Keratinocyte (primary cell): ENCODE results near the gene CTAGE9. TPM values are rescaled to one million over a fixed set of nuclear protein-coding genes. Genes with fewer than 3 reads are reported as not detected.

Source experiments
- DNase-seq: peaks from one replicate; pipeline ENCODE4 v3.0.0-alpha.2; 2011; ENCODE audit warnings: low read depth, missing footprints, low spot score
- FAIRE-seq: peaks from 2 replicates; lab custom pipeline; 2011; peaks lifted over from hg19 to GRCh38; lab: Jason Lieb, UNC
- H2AFZ ChIP-seq: 2 replicates; pipeline ENCODE4 v1.6.0; 2012; ENCODE audit warnings: low read length, control low read depth, inconsistent platforms; ENCODE audit not compliant: control insufficient read depth
- H3K27ac ChIP-seq: 2 replicates; pipeline ENCODE4 v1.5.1; 2011; ENCODE audit warnings: low read length; ENCODE audit not compliant: control insufficient read depth, insufficient read depth
- H3K27me3 ChIP-seq: 3 replicates; pipeline ENCODE4 v1.6.0; 2011; ENCODE audit warnings: low read length; ENCODE audit not compliant: control insufficient read depth, insufficient read depth; ENCODE audit errors: extremely low read depth
- H3K36me3 ChIP-seq, 2 experiments: 2 replicates in 1 of 2; 3 replicates in 1 of 2; pipeline ENCODE4 v1.5.1; 2011; ENCODE audit warnings: low read length in 2 of 2, mild to moderate bottlenecking in 1 of 2; ENCODE audit not compliant: control insufficient read depth in 2 of 2, insufficient read depth in 2 of 2; ENCODE audit errors: extremely low read depth in 1 of 2
- H3K4me1 ChIP-seq: 3 replicates; pipeline ENCODE4 v1.5.1; 2011; ENCODE audit warnings: low read length; ENCODE audit not compliant: control insufficient read depth, insufficient read depth; ENCODE audit errors: extremely low read depth
- H3K4me2 ChIP-seq: 3 replicates; pipeline ENCODE4 v1.6.0; 2011; ENCODE audit warnings: low read depth, low read length; ENCODE audit not compliant: control insufficient read depth, insufficient read depth; ENCODE audit errors: extremely low read depth
- H3K4me3 ChIP-seq, 3 experiments: fragments of 200-600 bp in 1 of 3; sonication (generic) in 1 of 3; 2 replicates in 2 of 3; 3 replicates in 1 of 3; pipeline ENCODE4 v1.5.1; 2011 to 2016; ENCODE audit warnings: low read length in 3 of 3, mild to moderate bottlenecking in 3 of 3, control low read depth in 2 of 3, inconsistent platforms in 1 of 3, low read depth in 1 of 3, mixed read lengths in 1 of 3, mixed run types in 1 of 3, moderate library complexity in 1 of 3; ENCODE audit not compliant: control insufficient read depth in 2 of 3, insufficient read depth in 2 of 3; ENCODE audit errors: extremely low read depth in 1 of 3
- H3K79me2 ChIP-seq: 2 replicates; pipeline ENCODE4 v1.6.0; 2012; ENCODE audit warnings: low read length; ENCODE audit not compliant: control insufficient read depth, insufficient read depth
- H3K9ac ChIP-seq: 3 replicates; pipeline ENCODE4 v1.6.0; 2011; ENCODE audit warnings: low read length; ENCODE audit not compliant: control insufficient read depth, insufficient read depth; ENCODE audit errors: extremely low read depth
- H3K9me1 ChIP-seq: 3 replicates; pipeline ENCODE4 v1.6.0; 2011; ENCODE audit warnings: low read length; ENCODE audit not compliant: control insufficient read depth, insufficient read depth; ENCODE audit errors: extremely low read depth
- H3K9me3 ChIP-seq: 2 replicates; pipeline ENCODE4 v1.5.1; 2012; ENCODE audit warnings: low read depth, low read length; ENCODE audit not compliant: control insufficient read depth
- H4K20me1 ChIP-seq: 3 replicates; pipeline ENCODE4 v1.6.0; 2011; ENCODE audit warnings: low read length; ENCODE audit not compliant: control insufficient read depth, insufficient read depth; ENCODE audit errors: extremely low read depth
- EZH2 ChIP-seq: IDR thresholded peaks from one replicate; pipeline ENCODE4 v1.6.1; 2012; ENCODE audit warnings: inconsistent platforms, mild to moderate bottlenecking, low read length, moderate library complexity
- dilution Hi-C: fragments of 300-500 bp; cut with MboI; formaldehyde crosslinking; loops from one replicate; pipeline ENCODE4 v1.7.0; 2020; ENCODE audit warnings: low sequenced_read_pairs; ENCODE audit not compliant: extremely low pct_ligation_motif_present
- polyA plus RNA-seq, 5 experiments: library from polyadenylated mRNA; depleted of rRNA in 3 of 5; stranded (reverse) in 3 of 5; stranded (forward) in 1 of 5; unstranded in 1 of 5; fragments of >200 nt; gene quantifications; 1 replicate in 1 of 5; 2 replicates in 3 of 5; 3 replicates in 1 of 5; pipeline versions ENCODE4 v1.2.1 to v1.2.3, GENCODE V29; 2011 to 2012; ENCODE audit warnings: missing spikeins in 2 of 5, low read depth in 1 of 5, low replicate concordance in 1 of 5
- TF ChIP-seq, protein P1 (sequence below), 3 experiments: IDR thresholded peaks in 1 of 3; conservative IDR thresholded peaks in 1 of 3; optimal IDR thresholded peaks in 1 of 3; 2 replicates in 2 of 3; 3 replicates in 1 of 3; pipeline versions ENCODE3 to v1.5.1; 2011; ENCODE audit warnings: low read length in 3 of 3, mild to moderate bottlenecking in 3 of 3, moderate library complexity in 2 of 3, control low read depth in 1 of 3, inconsistent platforms in 1 of 3; ENCODE audit not compliant: insufficient read depth in 2 of 3; ENCODE audit errors: extremely low read depth in 1 of 3

The CTAGE9 gene
- polyA plus RNA-seq, 1 donor (not counting 4 experiments of a cell fraction or from before 2014, with no cell fraction given), result not detected

DNA sequence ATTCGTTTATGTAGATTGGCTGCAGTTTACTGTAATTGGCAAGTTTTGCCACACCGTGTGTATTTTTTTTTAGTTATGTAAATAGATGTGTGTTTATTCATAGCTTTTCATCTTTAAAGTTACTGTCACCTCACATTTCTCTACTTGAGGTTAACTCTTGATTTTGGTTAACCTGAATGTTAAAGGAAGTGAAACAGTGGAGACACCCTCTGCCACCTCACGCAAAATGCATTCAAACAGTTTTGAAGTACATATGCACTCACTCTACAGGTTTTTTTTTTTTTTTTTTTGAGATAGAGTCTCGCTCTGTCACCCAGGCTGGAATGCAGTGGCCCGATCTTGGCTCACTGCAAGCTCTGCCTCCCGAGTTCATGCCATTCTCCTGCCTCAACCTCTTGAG, 27.3 kb downstream of the CTAGE9 start:
- DNase-seq, result no peak
- Histone ChIP-seq H3K27me3 (no peaks in the 10 kb centered on the region), H3K4me3 (no peak overlapping the region), H3K9me1 (no peaks in the 10 kb centered on the region), H3K36me3 (no peaks in the 10 kb centered on the region), H3K4me1 (no peaks in the 10 kb centered on the region), H3K27ac (no peak overlapping the region), H4K20me1 (no peaks in the 10 kb centered on the region), H3K9ac (no peak overlapping the region), H2AFZ (no peak overlapping the region), H3K4me2 (no peak overlapping the region), H3K79me2 (no peaks in the 10 kb centered on the region), H3K9me3 (no peaks in the 10 kb centered on the region)
- dilution Hi-C loops, result no loop called here
- no peak for TF ChIP-seq EZH2
- TF ChIP-seq, protein P1, sequence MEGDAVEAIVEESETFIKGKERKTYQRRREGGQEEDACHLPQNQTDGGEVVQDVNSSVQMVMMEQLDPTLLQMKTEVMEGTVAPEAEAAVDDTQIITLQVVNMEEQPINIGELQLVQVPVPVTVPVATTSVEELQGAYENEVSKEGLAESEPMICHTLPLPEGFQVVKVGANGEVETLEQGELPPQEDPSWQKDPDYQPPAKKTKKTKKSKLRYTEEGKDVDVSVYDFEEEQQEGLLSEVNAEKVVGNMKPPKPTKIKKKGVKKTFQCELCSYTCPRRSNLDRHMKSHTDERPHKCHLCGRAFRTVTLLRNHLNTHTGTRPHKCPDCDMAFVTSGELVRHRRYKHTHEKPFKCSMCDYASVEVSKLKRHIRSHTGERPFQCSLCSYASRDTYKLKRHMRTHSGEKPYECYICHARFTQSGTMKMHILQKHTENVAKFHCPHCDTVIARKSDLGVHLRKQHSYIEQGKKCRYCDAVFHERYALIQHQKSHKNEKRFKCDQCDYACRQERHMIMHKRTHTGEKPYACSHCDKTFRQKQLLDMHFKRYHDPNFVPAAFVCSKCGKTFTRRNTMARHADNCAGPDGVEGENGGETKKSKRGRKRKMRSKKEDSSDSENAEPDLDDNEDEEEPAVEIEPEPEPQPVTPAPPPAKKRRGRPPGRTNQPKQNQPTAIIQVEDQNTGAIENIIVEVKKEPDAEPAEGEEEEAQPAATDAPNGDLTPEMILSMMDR (optimal IDR thresholded peaks at IDR 0.05 in 1 of 3, IDR thresholded peaks at IDR 0.05 in 1 of 3, conservative IDR thresholded peaks at IDR 0.05 in 1 of 3; ENCODE audit: extremely low read depth in 1 of 3, insufficient read depth in 2 of 3, low read length in 3 of 3), result no peak
- FAIRE-seq, result no peak

DNA sequence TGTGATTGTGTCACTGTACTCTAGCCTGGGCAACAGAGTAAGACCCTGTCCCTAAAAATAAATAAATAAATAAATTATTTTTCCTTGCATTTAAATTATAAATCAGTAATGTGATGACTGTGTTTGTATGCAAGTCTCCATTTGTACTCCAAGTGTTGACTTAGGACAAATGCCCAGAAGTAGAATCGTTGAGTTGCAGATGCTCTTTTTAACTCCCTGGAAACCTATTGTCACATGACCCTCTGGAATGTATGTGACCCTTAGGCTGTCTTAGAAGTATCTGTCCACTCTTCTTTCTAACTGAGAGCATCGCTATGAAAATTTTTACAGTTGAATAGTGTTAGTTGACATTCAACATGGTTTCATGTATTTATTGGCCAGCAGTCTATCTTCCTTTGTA, 28.4 kb downstream of the CTAGE9 start:
- Histone ChIP-seq H3K4me2 (no peak overlapping the region), H3K4me3 (no peak overlapping the region), H3K79me2 (no peaks in the 10 kb centered on the region), H3K27ac (no peak overlapping the region), H3K9me1 (no peaks in the 10 kb centered on the region), H3K27me3 (no peaks in the 10 kb centered on the region), H4K20me1 (no peaks in the 10 kb centered on the region), H3K9me3 (no peaks in the 10 kb centered on the region), H2AFZ (no peak overlapping the region), H3K9ac (no peak overlapping the region), H3K4me1 (no peaks in the 10 kb centered on the region), H3K36me3 (no peaks in the 10 kb centered on the region)
- dilution Hi-C loops, result no loop called here
- TF ChIP-seq, protein P1 (optimal IDR thresholded peaks at IDR 0.05 in 1 of 3, IDR thresholded peaks at IDR 0.05 in 1 of 3, conservative IDR thresholded peaks at IDR 0.05 in 1 of 3; ENCODE audit: extremely low read depth in 1 of 3, insufficient read depth in 2 of 3, low read length in 3 of 3), result no peak
- no peak for TF ChIP-seq EZH2
- DNase-seq (no peak), FAIRE-seq (no peak)
